Pulmonary artery endothelial cell (primary cell): ENCODE measurements around the gene MLEC. TPM values are rescaled to one million over a fixed set of nuclear protein-coding genes. Genes with fewer than 3 reads are reported as not detected.

Experiments used
- DNase-seq: peaks from one replicate; pipeline ENCODE4 v3.0.0-alpha.2; 2011; ENCODE audit warnings: low read depth, low spot score
- total RNA-seq: library from RNA; depleted of rRNA; stranded (reverse); fragments of >200 nt; gene quantifications from 2 replicates; pipeline ENCODE4 v1.2.3, GENCODE V29; 2014

Gene MLEC, protein sequence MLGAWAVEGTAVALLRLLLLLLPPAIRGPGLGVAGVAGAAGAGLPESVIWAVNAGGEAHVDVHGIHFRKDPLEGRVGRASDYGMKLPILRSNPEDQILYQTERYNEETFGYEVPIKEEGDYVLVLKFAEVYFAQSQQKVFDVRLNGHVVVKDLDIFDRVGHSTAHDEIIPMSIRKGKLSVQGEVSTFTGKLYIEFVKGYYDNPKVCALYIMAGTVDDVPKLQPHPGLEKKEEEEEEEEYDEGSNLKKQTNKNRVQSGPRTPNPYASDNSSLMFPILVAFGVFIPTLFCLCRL
- total RNA-seq: 57.8 and 98.9 TPM in 2 replicates

GRCh38 chr12:120686690-120687577 is at the start of gene MLEC:
Gene MLEC, plus strand, starts transcription at chr12:120687149. Its CDS starts 148 bp downstream, at chr12:120687297.
- DNase-seq: peak; percentile 83

DNA sequence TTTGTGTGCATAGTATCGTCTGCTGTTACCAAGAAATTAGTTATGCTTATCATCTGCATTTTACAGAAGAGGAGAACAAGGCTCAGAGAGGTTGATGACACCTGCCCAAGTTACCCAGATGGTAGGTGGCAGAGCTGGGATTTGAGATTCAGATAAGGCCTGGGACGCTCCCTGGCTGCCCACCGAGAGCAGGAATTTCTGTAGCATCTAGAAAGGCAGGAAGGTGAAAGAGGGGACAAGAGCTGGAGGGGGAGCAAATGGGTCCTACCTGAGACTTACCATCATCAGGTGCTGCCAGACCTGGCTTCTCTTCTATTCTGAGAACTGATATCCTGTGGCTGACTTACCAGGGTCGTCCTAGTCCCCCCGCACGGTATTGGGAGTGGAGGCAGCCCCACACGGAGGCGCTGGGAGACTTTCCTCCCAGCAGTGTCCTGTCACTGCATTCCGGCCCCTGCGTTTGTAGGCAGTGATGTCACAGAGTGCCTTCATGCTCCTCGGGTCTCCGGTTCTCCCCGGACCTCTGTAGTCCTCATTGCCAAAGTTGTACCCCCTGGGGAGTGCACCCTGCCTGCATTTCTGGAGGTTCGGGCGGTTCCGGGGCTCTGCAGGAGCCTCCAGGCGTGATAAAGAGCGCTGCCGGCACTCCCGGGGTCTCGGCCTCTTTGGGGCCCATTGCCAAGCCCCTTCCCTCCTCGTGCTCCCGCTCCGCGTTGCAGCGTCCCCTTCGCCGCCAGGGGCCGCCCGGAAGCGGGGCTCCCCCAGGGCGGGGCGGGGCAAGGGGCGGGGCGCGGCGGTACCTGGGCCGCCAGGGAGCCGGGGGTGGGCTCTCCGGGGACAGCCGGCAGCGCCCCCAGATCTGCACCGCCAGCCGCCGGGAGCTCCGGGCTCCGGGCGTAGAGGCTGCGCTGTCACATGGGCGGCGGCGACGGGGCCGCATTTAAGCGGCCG is 46.9 kb upstream of the MLEC start, which contains the start of gene CABP1:
TSS of gene CABP1 (plus strand) at position 856 of the 951 bp plus-strand sequence. CDS start at position 916, 60 bp downstream.
- no peak for DNase-seq

DNA sequence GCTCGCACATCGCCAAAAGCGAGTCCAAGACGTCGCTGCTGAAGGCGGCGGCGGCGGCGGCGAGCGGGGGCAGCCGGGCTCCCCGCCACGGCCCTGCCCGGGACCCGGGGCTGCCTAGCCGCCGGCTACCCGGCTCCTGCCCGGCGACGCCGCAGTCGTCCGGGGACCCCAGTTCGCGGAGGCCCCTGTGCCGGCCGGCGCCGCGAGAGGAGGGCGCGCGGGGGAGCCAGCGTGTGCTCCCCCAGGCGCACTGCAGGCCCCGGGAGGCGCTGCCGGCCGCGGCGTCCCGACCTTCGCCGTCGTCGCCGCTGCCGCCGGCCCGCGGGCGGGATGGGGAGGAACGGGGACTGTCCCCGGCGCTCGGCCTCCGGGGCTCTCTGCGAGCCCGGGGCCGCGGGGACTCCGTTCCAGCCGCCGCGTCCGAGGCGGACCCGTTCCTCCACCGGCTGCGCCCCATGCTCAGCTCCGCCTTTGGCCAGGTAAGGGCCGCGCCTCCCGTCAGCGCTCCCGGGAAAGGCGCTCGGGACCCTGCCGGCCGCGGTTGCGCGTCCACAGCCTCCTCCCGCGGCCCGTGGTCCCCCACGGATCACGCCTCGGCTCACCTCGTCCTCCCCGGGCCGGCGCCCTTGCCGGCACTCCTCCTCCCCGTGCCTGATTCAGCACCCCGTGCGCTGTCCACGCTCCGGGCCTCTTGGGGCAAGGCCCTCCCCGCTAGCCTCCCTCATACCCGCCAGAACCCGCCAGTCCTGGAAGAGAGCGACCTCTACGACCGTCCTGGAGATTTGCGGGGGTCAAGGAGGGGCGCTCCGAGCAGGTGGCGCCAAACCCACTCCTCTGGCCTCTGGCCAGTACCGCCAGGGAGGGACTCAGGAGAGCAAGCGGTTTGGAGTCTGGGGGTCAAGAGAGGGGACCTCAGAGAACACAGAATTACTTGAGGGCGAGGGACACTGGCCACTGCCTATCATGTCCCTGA is 45.8 kb upstream of the MLEC start:
- DNase-seq: no peak

DNA sequence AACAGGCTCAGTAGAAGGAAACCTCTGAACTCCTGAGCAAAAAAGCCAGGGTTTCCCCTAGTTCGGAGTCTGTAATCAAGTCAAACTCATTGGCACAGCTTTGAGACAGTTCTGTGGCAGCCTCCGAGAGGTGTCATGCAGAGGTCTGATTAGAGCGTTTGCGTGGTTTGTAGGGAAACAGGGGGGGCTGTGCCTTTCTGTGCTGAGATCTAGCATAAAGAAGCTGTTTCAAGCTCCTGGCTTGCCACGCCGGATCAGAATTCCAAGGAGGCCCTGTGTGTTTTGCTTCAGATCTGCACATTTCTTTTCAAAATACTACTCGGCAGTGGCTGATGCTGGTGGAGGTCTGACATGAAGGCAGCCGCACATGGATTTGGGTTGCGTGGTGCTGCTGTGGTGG is 44.8 kb upstream of the MLEC start:
- no peak for DNase-seq

DNA sequence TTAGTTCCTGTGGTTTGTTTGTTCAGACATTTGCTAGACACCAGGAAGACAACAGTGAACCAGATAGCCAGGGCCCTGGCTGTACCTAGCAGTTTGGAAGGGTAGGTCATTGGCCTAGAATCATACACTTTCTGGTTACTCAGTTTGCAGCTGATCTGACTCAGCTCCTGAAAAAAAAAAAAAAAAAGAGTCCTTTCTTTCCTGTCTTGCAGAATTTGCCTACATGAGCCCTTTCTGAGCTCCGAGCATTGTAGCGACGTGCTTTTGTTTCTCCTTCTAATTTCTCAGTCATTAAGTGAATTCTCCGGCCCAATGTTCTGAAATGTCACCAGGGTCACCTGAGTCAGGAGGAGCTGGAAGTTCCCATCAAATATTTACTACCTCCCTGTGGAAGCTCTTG is 44.1 kb upstream of the MLEC start:
- no peak for DNase-seq

DNA sequence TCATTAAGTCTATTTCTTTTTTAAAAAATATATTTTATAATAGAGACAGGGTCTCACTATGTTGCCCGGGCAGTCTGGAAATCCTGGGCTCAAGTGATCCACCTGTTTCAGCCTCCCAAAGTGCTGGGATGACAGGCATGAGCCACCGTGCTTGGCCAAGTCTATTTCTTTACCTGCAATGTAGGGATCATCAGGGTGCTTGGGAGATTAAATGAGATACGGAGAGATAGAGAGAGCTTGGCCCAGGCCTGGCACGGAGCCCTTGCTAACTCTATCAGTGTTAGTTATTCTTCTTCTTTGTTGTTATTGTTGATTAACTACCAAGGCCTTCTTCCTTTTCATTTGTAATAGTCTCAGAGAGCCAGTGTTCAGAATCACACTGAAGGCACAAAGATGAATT is 43.4 kb upstream of the MLEC start:
- DNase-seq: no peak

DNA sequence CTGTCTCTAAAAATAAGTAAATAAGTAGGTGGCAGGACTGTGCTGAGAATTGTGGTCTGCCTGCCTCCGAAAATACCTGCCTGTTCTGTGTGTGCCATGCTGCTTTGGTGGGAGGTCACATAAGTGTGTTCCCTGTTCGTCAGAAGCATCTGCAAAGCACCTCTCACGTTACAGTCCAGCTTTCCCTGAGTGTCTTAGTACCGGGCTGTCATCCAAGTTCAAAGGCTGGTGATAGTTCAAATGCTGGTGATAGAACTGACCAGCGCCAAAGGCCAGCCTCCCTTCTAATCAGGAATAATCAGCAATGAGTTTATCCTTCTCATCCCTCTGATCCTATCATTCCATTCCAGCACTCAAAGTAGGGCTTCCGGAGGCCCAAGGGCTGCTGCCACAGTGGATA is 40.9 kb upstream of the MLEC start:
- no peak for DNase-seq

DNA sequence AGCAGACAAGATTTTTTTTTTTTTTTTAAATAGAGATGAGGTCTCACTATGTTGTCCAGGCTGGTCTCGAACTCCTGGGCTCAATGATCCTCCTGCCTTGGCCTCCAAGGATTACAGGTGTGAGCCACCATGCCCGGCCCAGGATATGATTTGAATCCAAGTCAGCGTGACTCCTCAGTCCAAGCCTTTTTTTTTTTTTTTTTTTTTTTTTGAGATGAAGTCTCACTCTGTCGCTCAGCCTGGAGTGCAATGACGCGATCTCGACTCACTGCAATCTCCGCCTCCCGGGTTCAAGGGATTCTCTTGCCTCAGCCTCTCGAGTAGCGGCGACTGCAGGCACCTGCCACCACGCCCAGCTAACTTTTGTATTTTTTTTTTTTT is 39.6 kb upstream of the MLEC start:
- DNase-seq: no peak

DNA sequence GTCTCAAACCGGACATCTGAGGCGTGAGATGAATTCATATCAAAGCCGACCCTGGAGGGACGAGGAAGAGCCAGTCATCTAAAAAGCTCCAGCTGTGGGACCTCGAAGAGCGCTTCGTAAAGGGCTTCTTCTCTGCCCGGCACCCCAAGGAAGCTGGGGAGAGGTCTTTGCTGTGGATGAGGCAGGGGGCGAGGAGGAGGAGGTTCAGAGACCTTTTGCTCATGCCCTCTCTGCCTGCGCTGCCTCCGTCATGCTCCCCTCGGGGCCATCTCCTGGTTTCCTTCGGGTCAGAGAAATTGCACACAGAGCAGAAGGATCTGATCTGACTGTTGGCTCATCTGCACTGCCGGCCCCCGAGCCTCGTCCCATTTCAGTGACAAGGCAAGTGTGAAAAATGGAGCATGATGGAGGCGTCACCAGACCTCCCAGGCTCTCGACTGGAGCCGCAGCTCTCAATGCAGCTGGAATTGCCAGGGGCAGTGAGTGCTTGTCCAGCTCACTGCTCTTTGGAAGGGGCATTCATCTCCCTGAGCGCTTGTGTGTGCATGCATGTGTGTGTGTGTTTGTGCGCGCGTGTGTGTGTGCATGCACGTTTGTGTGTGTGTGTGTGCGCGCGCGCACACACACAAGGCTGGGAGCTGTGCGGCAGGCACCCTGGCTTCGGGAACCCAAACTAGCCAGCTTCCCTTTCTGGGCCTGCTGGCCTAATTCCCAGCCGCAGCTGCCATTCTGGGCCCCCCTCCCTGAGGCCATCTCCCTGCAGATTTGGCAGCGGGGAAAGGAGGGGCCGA is 37.3 kb upstream of the MLEC start:
- DNase-seq: no peak

DNA sequence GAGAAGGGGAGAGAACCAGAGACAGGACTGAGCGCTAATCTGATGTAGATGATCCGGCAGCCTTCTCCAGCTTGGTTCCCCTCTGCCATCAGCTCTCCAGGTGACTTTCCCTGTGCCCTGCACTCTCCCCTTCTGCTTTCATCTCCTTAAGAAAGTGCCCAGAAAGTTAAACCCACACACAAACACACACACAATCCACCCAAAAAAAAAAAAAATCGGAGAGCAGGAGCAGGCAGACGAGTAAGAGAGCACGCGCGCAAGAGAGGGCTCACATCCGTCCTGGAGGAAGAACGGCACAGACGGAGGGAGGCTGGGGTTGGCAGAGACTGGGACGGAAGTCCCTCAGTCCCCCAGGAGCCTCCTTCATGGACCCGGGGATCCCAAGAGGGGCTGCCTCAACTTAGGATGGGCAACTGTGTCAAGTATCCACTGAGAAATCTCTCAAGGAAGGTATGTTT is 36.7 kb upstream of the MLEC start:
- DNase-seq: no peak

DNA sequence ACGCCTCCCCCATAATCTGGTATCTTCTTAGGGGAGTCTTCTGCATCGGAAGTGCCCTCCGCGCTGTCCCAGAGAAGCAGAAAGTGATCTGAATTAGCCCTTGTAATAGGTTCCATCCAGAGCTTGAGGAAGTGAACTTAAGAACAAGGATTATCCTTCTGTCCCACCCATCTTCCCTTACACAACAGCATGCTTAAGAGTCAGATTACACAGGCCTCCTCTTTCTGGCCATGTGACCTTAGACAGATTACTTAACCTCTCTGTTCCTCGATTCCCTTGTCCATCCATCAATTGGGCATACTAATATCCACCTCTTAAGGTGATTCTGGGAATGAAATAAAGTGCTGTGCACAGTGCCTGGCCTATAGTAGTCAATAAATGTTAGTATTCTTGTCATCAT is 35.1 kb upstream of the MLEC start:
- DNase-seq: no peak

DNA sequence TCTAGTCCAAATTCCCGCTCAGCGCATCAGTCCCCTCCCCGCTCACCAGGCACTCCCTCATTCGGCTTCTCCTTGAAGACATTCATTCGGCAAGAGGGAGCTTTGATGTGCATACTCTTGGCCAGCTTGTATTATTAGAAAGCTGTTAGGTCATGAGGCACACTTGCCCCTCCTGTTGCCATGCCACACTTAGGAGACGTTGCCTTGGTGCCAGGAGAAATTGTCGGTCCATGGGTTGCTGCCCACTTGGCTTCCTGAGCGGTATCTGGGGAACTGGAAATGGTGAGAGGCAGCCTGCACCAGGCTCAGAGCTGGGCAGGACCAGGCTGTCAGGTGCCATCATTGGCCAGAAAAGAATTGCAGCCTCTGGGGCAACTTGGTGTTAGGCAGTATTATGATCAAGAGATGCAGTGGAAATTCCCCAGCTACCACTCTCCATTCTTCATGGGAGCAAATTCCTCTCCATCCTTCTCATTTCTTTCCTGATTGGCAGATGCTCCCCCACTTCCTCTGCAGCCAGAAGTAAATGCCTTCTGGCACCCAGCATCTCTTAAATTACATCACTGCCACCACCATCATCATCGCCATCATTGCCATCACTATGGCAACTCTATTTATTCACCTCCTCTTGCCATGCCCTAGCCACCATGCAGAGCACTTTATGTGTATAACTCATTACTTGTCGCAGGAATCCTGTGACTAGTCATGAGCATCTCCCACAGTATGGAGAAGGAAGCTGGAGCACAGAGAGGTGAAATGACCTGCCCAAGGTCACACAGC is 34.1 kb upstream of the MLEC start:
- DNase-seq: no peak

- no peak for DNase-seq
Measured at GRCh38 chr12:120653611-120654010, 33.3 kb upstream of the MLEC start.

- DNase-seq: no peak
Measured at GRCh38 chr12:120654656-120655055, 32.3 kb upstream of the MLEC start.

DNA sequence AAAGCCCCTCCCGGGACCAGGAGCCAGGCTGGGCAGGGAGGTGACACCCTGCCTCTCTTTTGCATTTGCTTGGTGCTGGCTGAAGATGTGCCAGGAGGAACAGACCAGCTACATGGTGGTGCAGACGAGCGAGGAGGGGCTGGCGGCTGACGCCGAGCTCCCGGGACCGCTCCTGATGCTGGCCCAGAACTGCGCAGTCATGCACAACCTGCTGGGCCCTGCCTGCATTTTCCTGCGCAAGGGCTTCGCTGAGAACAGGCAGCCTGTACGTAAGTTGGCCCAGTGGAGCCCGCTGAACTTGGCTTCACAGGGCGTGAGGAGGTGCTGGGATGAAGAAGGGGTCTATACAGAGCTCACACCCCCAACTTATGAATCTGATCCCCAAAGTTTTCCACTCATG is 30.9 kb upstream of the MLEC start:
- no peak for DNase-seq

DNA sequence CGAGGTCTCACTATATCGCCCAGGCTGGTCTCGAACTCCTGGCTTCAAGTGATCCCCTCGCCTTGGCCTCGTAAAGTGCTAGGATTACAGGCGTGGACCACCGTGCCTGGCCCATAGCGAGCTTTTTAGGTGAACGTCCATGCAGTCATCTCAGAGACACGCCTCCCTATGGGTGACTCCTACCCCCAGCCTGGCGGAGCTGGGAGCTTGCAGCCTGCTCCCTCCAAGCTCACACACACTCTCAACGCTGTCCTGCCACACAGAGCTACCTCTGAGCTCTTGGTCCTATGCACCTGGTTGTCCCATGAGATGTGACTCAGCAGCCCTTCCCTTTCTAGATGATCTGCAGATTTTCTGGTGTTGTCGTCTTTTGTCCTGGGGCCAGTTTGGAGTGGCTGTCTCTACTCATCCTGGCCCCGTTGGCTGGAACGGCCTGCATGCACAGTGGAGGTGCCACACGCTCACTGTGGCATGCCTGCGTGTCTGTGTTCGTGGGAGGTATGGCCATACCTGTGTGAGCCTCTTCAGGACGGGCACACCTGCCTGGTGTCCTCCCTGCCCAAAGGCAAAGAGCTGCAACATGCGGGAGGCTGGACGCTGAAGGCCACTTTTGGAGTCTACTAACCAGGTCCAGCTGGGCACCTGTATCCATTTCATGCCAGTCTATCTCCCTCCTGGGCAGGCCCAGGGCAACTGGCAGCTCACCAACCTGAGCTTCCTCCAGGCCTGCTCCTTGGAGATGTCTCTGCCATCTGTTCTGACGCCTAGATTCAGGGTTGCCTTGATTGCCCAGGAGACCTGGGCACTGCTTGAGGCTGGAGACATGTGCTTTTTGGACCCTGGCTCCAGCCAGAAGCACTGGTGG is 28.4 kb upstream of the MLEC start:
- DNase-seq: no peak

DNA sequence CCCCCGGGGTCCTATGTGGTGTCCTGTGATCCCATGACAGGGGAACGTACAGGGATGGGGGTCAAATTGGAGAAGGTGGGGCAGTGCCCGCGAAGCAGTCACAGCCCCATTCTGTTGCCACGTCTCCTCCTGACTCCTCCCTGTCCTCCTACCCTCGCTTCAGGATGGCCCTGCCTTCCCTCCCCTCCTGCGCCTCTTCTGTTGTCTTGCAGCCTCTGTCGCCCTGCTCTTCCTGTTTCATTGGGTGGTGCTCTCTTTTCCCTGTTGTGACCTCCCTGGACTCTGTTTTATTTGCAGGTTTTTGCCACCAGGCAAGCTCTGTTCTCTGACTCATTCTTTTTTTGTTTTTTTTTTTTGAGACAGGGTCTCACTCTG is 27.8 kb upstream of the MLEC start:
- DNase-seq: no peak

DNA sequence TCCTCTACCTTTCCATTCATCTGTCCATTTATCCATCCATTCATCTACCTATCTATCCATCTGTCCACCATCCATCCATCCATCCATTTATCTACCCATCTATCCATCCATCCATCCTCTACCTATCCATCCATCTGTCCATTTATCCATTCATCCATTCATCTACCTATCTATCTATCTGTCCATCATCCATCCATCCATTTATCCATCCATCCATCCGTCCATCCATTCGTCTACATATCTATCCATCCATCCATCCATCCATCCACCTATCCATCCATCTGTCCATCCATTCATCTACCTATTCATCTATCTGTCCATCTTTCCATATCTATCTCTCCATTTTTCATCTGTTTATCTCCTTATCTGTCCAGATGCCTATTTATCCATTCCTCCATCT is 25.5 kb upstream of the MLEC start:
- no peak for DNase-seq
